Subcutaneous abdominal adipose tissue (tissue), 5 donors: ENCODE data around the gene EGFR.
A peak's percentile ranks its signal among the peaks of the same experiment; 100 is the strongest.

Experiments
- H3K27ac ChIP-seq: one replicate; pipeline ENCODE4 v1.7.0; 2013; ENCODE audit warnings: low read depth, mild to moderate bottlenecking, inconsistent platforms, low read length, moderate library complexity
- H3K27me3 ChIP-seq, 5 donors: one replicate each; pipeline ENCODE4 v1.7.0; 2013; ENCODE audit warnings: low read length in 5 of 5, inconsistent platforms in 1 of 5; ENCODE audit not compliant: control insufficient read depth in 5 of 5, insufficient read depth in 4 of 5
- H3K36me3 ChIP-seq, 5 donors: one replicate each; pipeline ENCODE4 v1.7.0; 2013; ENCODE audit warnings: low read length in 5 of 5; ENCODE audit not compliant: control insufficient read depth in 5 of 5, insufficient read depth in 5 of 5
- H3K4me1 ChIP-seq, 5 donors: one replicate each; pipeline ENCODE4 v1.7.0; 2013; ENCODE audit warnings: low read length in 5 of 5, mild to moderate bottlenecking in 3 of 5, moderate library complexity in 1 of 5; ENCODE audit not compliant: control insufficient read depth in 5 of 5, insufficient read depth in 5 of 5
- H3K4me3 ChIP-seq, 5 donors: one replicate each; pipeline ENCODE4 v1.7.0; 2013; ENCODE audit warnings: low read length in 5 of 5, low read depth in 1 of 5
- H3K9ac ChIP-seq, 5 donors: one replicate each; pipeline ENCODE4 v1.7.0; 2013; ENCODE audit warnings: low read length in 5 of 5, mild to moderate bottlenecking in 4 of 5, moderate library complexity in 3 of 5
- H3K9me3 ChIP-seq, 5 donors: one replicate each; pipeline ENCODE4 v1.7.0; 2013; ENCODE audit warnings: low read length in 5 of 5; ENCODE audit not compliant: control insufficient read depth in 5 of 5
- donor health status: healthy.
- donor health status: healthy.
- donor health status: healthy.
- donor health status: healthy.
- donor health status: healthy.

EGFR gene

DNA sequence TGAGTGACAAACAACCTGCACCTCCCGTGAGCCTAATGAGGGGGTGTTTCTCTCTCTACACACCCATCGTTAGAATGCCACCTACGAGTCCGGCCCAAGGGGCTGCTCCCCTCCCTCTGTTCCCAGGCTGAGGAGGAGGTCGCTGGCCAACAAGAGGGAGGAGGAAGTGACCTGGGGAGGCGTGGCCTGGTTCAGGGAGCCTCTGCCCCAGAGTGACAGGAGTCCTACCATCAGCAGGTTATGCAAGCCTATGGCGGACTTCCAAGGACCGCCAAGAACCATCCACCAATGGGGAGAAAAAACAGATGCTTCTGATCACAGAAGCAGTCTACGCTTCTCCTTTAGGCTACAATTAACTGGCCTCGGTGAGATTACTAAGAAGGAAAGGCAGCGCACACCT, 12.3 kb upstream of the EGFR start:
- H3K9ac ChIP-seq = no peak overlapping the region
- H3K9me3 ChIP-seq = peaks cover 0 to 3% (median 0%) of the 10 kb centered on the region in 5 donors
- H3K4me3 ChIP-seq = no peak overlapping the region
- H3K27me3 ChIP-seq = peaks cover 0 to 8% (median 3%) of the 10 kb centered on the region in 5 donors
- H3K36me3 ChIP-seq = no peaks in the 10 kb centered on the region
- H3K4me1 ChIP-seq = no peaks in the 10 kb centered on the region
- no peak overlapping the region for H3K27ac ChIP-seq

DNA sequence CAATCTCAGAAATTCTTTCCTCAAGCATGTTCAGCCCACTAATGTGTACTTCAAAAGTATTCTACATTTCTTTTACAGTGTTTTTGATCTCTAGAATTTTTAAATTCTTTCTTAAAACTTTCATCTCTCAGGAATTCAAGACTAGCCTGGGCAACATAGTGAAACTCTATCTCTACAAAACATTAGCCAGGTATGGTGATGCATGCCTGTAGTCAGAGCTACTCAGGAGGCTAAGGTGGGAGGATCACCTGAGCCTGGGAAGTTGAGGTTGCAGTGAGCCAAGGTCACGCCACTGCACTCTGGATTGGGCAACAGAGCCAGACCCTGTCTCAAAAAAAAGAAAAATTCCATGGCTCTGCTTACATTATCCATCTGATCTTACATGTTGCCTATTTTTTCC, 5.0 kb upstream of the EGFR start:
- peaks cover 0 to 4% (median 0%) of the 10 kb centered on the region in 5 donors for H3K27me3 ChIP-seq
- H3K4me3 ChIP-seq = no peak overlapping the region
- no peaks in the 10 kb centered on the region for H3K36me3 ChIP-seq
- H3K9me3 ChIP-seq = no peaks in the 10 kb centered on the region
- no peak overlapping the region for H3K9ac ChIP-seq
- no peak overlapping the region for H3K27ac ChIP-seq
- H3K4me1 ChIP-seq = peaks cover 0 to 12% (median 8%) of the 10 kb centered on the region in 5 donors

DNA sequence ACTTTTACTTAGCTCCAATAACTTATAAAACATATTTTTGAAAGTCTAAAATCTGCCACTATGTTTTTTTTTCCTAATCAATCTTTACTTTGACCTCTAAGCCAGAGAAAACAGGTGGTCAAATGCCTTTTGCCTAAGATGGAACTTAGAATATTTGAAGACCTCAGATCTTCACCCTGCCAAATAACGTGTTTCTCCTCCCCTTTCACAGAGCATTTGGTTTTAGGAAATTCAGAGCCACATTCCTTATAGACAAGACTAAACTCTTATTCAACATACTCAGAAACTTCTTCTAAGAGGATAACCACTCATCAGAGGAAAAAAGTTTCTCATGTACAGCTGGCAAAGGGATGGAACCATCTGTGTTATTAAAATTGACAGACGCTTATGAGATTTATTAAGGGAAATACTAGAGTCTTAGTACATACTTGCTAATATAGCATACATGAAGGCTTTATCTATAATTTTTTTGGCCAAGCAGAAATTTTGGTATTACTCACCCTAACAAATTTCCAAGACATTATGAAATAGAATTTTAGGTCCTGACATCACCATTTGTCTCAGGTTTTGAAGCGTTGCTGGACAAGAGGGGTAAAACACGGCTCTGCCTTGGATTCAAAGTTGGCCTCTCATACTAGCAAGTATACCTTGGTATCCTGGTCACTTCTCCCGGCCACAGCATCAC, 2.6 kb upstream of the EGFR start:
- Histone ChIP-seq H3K36me3 (no peaks in the 10 kb centered on the region), H3K9me3 (no peaks in the 10 kb centered on the region), H3K27me3 (peaks cover 0 to 4% (median 0%) of the 10 kb centered on the region in 5 donors), H3K4me3 (no peak overlapping the region), H3K4me1 (peaks cover 0 to 27% (median 15%) of the 10 kb centered on the region in 5 donors), H3K9ac (no peak overlapping the region), H3K27ac (no peak overlapping the region)

DNA sequence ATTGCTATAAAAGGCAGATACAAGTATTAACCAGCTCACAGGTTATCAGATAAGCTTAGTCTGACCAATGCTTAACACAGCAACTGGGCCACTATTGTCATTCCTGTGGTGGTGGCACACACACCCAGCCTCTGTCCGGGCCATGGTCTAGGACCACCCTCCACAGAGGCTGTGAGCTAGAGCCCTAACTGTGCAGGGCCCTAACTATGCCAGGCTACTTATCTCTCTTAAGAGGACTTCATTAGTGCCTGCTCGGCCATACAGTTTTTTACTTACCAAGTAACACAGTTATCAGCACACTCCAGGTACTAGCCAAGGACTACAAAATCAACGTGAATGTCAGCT, 2.1 kb upstream of the EGFR start:
- H3K9ac ChIP-seq = no peak overlapping the region
- no peaks in the 10 kb centered on the region for H3K9me3 ChIP-seq
- H3K4me3 ChIP-seq = no peak overlapping the region
- H3K4me1 ChIP-seq = peaks cover 2 to 32% (median 20%) of the 10 kb centered on the region in 5 donors
- H3K27me3 ChIP-seq = peaks cover 0 to 4% (median 0%) of the 10 kb centered on the region in 5 donors
- H3K27ac ChIP-seq = no peak overlapping the region
- no peaks in the 10 kb centered on the region for H3K36me3 ChIP-seq

- Histone ChIP-seq H3K9me3 (no peaks in the 10 kb centered on the region), H3K4me3 (peak overlapping the region in 4 of 5 donors; percentile 74 to 87 (median 78)), H3K9ac (peak overlapping the region in 1 of 5 donors; percentile 59), H3K27me3 (peaks cover 0 to 4% (median 0%) of the 10 kb centered on the region in 5 donors), H3K4me1 (peaks cover 2 to 43% (median 31%) of the 10 kb centered on the region in 5 donors), H3K27ac (no peak overlapping the region), H3K36me3 (no peaks in the 10 kb centered on the region)
Measured at GRCh38 chr7:55017841-55018240, 976 bp upstream of the EGFR start.

GRCh38 chr7:55019191-55019690, 424 bp downstream of the EGFR start:
- Histone ChIP-seq H3K9me3 (no peaks in the 10 kb centered on the region), H3K27ac (peak overlapping the region; percentile 81), H3K27me3 (peaks cover 0 to 4% (median 0%) of the 10 kb centered on the region in 5 donors), H3K36me3 (no peaks in the 10 kb centered on the region), H3K9ac (peak overlapping the region; percentile 32 to 90 (median 81)), H3K4me1 (peaks cover 2 to 55% (median 42%) of the 10 kb centered on the region in 5 donors), H3K4me3 (peak overlapping the region in 4 of 5 donors; percentile 74 to 87 (median 78))

DNA sequence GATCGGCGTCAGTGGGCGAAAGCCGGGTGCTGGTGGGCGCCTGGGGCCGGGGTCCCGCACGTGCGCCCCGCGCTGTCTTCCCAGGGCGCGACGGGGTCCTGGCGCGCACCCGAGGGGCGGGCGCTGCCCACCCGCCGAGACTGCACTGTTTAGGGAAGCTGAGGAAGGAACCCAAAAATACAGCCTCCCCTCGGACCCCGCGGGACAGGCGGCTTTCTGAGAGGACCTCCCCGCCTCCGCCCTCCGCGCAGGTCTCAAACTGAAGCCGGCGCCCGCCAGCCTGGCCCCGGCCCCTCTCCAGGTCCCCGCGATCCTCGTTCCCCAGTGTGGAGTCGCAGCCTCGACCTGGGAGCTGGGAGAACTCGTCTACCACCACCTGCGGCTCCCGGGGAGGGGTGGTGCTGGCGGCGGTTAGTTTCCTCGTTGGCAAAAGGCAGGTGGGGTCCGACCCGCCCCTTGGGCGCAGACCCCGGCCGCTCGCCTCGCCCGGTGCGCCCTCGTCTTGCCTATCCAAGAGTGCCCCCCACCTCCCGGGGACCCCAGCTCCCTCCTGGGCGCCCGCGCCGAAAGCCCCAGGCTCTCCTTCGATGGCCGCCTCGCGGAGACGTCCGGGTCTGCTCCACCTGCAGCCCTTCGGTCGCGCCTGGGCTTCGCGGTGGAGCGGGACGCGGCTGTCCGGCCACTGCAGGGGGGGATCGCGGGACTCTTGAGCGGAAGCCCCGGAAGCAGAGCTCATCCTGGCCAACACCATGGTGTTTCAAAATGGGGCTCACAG, 1.1 kb downstream of the EGFR start:
- H3K9ac ChIP-seq = peak overlapping the region; percentile 32 to 90 (median 81)
- H3K27me3 ChIP-seq = peaks cover 0 to 4% (median 0%) of the 10 kb centered on the region in 5 donors

GRCh38 chr7:55020466-55020871, 1.7 kb downstream of the EGFR start:
- Histone ChIP-seq H3K4me3 (peak overlapping the region; percentile 74 to 87 (median 79)), H3K36me3 (no peaks in the 10 kb centered on the region), H3K4me1 (peaks cover 2 to 67% (median 55%) of the 10 kb centered on the region in 5 donors), H3K27me3 (peaks cover 0 to 4% (median 0%) of the 10 kb centered on the region in 5 donors), H3K9ac (peak overlapping the region; percentile 32 to 90 (median 81)), H3K9me3 (no peaks in the 10 kb centered on the region), H3K27ac (peak overlapping the region; percentile 81)

More for the DNA sequence above, 1.1 kb downstream of the EGFR start:
- H3K4me3 ChIP-seq = peak overlapping the region; percentile 74 to 87 (median 79)
- no peaks in the 10 kb centered on the region for H3K9me3 ChIP-seq
- H3K4me1 ChIP-seq = peaks cover 2 to 62% (median 49%) of the 10 kb centered on the region in 5 donors
- peak overlapping the region; percentile 81 for H3K27ac ChIP-seq
- H3K36me3 ChIP-seq = no peaks in the 10 kb centered on the region

DNA sequence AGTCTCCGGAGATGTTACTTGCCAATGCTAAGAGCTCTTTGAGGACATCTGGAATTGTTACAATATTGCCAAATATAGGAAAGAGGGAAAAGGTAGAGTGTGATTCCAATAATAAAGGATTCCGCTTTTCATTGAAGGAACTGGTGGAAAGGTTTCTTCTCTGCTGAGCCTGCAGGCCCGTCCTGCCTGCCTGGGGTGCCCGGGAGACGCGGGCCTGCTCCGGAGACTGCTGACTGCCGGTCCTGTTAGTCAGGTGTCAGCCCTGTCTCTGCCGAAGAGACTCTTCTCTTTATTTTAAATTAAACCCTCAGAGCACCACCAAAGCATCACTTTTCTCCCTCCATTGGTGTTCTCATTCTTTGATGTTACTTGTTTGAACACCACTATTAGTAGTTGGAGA, 2.2 kb downstream of the EGFR start:
- H3K9ac ChIP-seq = peak overlapping the region in 3 of 5 donors; percentile 26 to 90 (median 71)
- H3K4me3 ChIP-seq = peak overlapping the region; percentile 74 to 87 (median 79)
- H3K27me3 ChIP-seq = peaks cover 0 to 4% (median 0%) of the 10 kb centered on the region in 5 donors
- peaks cover 2 to 73% (median 61%) of the 10 kb centered on the region in 5 donors for H3K4me1 ChIP-seq
- H3K27ac ChIP-seq = peak overlapping the region; percentile 81
- no peaks in the 10 kb centered on the region for H3K9me3 ChIP-seq
- no peaks in the 10 kb centered on the region for H3K36me3 ChIP-seq
